Liver (tissue), 9 donors: Measurements from ENCODE around the gene PAQR7. TPM values are rescaled to one million over a fixed set of nuclear protein-coding genes. Genes with fewer than 3 reads are reported as not detected.

Experiments used
- DNase-seq: peaks from one replicate; pipeline ENCODE4 v3.0.0-alpha.2; 2017; ENCODE audit warnings: low spot score
- H3K27ac ChIP-seq, 2 donors: one replicate each; pipeline ENCODE4 v1.7.0; 2013; ENCODE audit warnings: inconsistent platforms in 2 of 2, low read length in 2 of 2, control low read depth in 1 of 2, low read depth in 1 of 2, mild to moderate bottlenecking in 1 of 2
- H3K27me3 ChIP-seq, 4 donors: one replicate each; pipeline versions ENCODE4 v1.6.1 to v1.7.0; 2013; ENCODE audit warnings: low read length in 3 of 4, inconsistent platforms in 1 of 4, mild to moderate bottlenecking in 1 of 4, moderate library complexity in 1 of 4; ENCODE audit not compliant: control insufficient read depth in 4 of 4, insufficient read depth in 4 of 4
- H3K36me3 ChIP-seq, 4 donors: one replicate each; pipeline versions ENCODE4 v1.6.1 to v1.7.0; 2013; ENCODE audit warnings: low read length in 3 of 4, mild to moderate bottlenecking in 3 of 4, low read depth in 1 of 4, moderate library complexity in 1 of 4; ENCODE audit not compliant: control insufficient read depth in 4 of 4, insufficient read depth in 3 of 4
- H3K4me1 ChIP-seq, 4 donors: one replicate each; pipeline versions ENCODE4 v1.6.1 to v1.7.0; 2013; ENCODE audit warnings: low read length in 3 of 4, mild to moderate bottlenecking in 3 of 4, moderate library complexity in 1 of 4; ENCODE audit not compliant: control insufficient read depth in 4 of 4, insufficient read depth in 4 of 4
- H3K4me3 ChIP-seq, 3 donors: one replicate each; pipeline versions ENCODE4 v1.6.1 to v1.7.0; 2013; ENCODE audit warnings: low read length in 3 of 3, control low read depth in 1 of 3, low read depth in 1 of 3, mild to moderate bottlenecking in 1 of 3
- H3K9ac ChIP-seq, 2 donors: one replicate each; pipeline ENCODE4 v1.7.0; 2013; ENCODE audit warnings: low read length in 2 of 2, mild to moderate bottlenecking in 2 of 2, moderate library complexity in 2 of 2, control low read depth in 1 of 2, low read depth in 1 of 2
- H3K9me3 ChIP-seq, 4 donors: one replicate each; pipeline versions ENCODE4 v1.6.1 to v1.7.0; 2013; ENCODE audit warnings: low read length in 3 of 4; ENCODE audit not compliant: control insufficient read depth in 4 of 4
- EGR1 ChIP-seq, 2 donors: IDR thresholded peaks; 2 replicates each; pipeline ENCODE4 v1.6.1; 2016 to 2018; ENCODE audit warnings: antibody characterized with exemption in 2 of 2, low read depth in 2 of 2
- FOXA1 ChIP-seq: IDR thresholded peaks from 2 replicates; pipeline ENCODE4 v1.6.1; 2016; ENCODE audit warnings: antibody characterized with exemption
- FOXA2 ChIP-seq: IDR thresholded peaks from 2 replicates; pipeline ENCODE4 v1.6.1; 2016; ENCODE audit warnings: antibody characterized with exemption
- GABPA ChIP-seq, 2 donors: IDR thresholded peaks in 1 of 2; conservative IDR thresholded peaks in 1 of 2; 2 replicates each; pipeline ENCODE4 v1.6.1; 2016; ENCODE audit warnings: antibody characterized with exemption in 2 of 2, mild to moderate bottlenecking in 1 of 2, moderate library complexity in 1 of 2
- HNF4A ChIP-seq, 2 donors: conservative IDR thresholded peaks; 2 replicates each; pipeline ENCODE4 v1.6.1; 2016; ENCODE audit warnings: antibody characterized with exemption in 2 of 2, mild to moderate bottlenecking in 2 of 2
- HNF4G ChIP-seq: IDR thresholded peaks from 2 replicates; pipeline ENCODE4 v1.6.1; 2016; ENCODE audit warnings: antibody characterized with exemption
- JUND ChIP-seq, 2 donors: IDR thresholded peaks; 2 replicates each; pipeline ENCODE4 v1.6.1; 2016; ENCODE audit warnings: antibody characterized with exemption in 2 of 2
- NR2F2 ChIP-seq: IDR thresholded peaks from 2 replicates; pipeline ENCODE4 v1.6.1; 2016; ENCODE audit warnings: antibody characterized with exemption
- RAD21 ChIP-seq, 2 donors: IDR thresholded peaks; 2 replicates each; pipeline ENCODE4 v1.6.1; 2016; ENCODE audit warnings: antibody characterized with exemption in 2 of 2, mild to moderate bottlenecking in 2 of 2
- RXRA ChIP-seq, 2 donors: IDR thresholded peaks; 2 replicates each; pipeline ENCODE4 v1.6.1; 2017 to 2018; ENCODE audit warnings: antibody characterized with exemption in 2 of 2, mild to moderate bottlenecking in 1 of 2
- SP1 ChIP-seq: IDR thresholded peaks from 2 replicates; pipeline ENCODE4 v1.6.1; 2018; ENCODE audit warnings: antibody characterized with exemption, mild to moderate bottlenecking
- TAF1 ChIP-seq: conservative IDR thresholded peaks from 2 replicates; pipeline ENCODE4 v1.6.1; 2016; ENCODE audit warnings: antibody characterized with exemption, mild to moderate bottlenecking
- YY1 ChIP-seq: IDR thresholded peaks from 2 replicates; pipeline ENCODE4 v1.6.1; 2016; ENCODE audit warnings: antibody characterized with exemption, mild to moderate bottlenecking
- WGBS: extraction: QIAGEN DNeasy Blood & Tissue Kit; methylation state at CpG from one replicate; pipeline ENCODE4 v1.1.7; 2013; 5-methylcytosine and 5-hydroxymethylcytosine counted together
- polyA plus RNA-seq, 2 donors: library from polyadenylated mRNA; stranded (reverse) in 1 of 2; unstranded in 1 of 2; fragments of 200-250 nt in 1 of 2; fragments of >200 nt in 1 of 2; fragmentation: Nextera tagmentation in 1 of 2; extraction: Ambion mirVana in 1 of 2; gene quantifications; one replicate each; pipeline versions ENCODE4 v1.2.1 to v1.2.3, GENCODE V29; 2013 to 2015
- total RNA-seq, 2 donors: library from RNA; depleted of rRNA; stranded (reverse); fragments of >200 nt; gene quantifications; one replicate each; pipeline ENCODE4 v1.2.3, GENCODE V29; 2014
- TF ChIP-seq, protein P1 (sequence below): IDR thresholded peaks from 2 replicates; pipeline ENCODE4 v1.6.1; 2016; ENCODE audit warnings: antibody characterized with exemption
- TF ChIP-seq, protein P2 (sequence below): IDR thresholded peaks from 2 replicates; pipeline ENCODE4 v1.6.1; 2016; ENCODE audit warnings: antibody characterized with exemption, mild to moderate bottlenecking
- TF ChIP-seq, protein P3 (sequence below): fragments of 150-350 bp; IDR thresholded peaks from 2 replicates; pipeline ENCODE4 v1.5.1; 2017; ENCODE audit warnings: improper control_type of control experiment, low read depth, low read length; ENCODE audit not compliant: missing input control
- TF ChIP-seq, protein P4 (sequence below): IDR thresholded peaks from 2 replicates; pipeline ENCODE4 v1.6.1; 2016; ENCODE audit warnings: antibody characterized with exemption
- TF ChIP-seq, protein P5 (sequence below): IDR thresholded peaks from 2 replicates; pipeline ENCODE4 v1.6.1; 2016; ENCODE audit warnings: antibody characterized with exemption
- donor health status: healthy.
- donor health status: healthy.
- donor health status: healthy.
- donor health status: healthy.
- donor health status: healthy.

PAQR7 gene
- total and polyA plus RNA-seq, 4 donors: 1.5 to 9.0 (median 1.8) TPM

DNA sequence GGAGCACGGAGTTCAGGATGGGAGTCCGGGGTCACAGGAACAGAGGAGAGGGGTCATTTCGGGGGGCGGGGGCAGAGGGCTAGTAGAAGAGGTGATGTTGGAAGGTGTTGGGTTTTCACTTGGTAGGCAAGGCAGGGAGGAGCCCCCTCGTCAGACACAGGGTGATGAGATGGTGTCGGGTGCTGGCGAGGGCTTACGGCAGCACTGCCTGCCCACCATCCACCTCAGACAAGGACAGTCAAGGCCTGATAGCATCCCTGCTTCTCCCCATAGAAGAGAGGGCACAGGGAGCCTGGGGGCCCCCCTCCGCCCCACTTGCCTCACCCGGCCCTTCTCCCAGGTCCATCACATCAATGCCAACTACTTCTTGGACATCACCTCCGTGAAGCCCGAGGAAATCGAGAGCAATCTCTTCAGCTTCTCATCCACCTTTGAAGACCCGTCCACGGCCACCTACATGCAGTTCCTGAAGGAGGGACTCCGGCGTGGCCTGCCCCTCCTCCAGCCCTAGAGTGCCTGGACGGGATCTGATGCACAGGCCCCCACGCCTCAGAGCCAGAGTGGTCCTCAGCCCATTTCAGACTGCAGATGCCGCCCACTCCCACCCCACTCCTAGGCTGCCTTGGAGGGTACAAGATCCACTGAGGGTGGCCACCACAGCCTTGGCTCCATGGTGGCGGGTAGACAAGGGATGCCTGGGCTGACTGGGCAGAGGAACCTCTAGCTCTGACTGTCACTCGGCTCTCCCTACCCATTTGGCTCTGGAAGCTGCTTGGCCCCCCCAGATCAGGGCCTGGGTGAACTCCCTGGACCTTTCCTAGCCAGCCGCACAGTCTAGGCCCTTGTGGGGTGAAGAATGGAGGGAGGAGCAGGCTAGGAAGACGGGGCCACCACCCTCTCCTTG, 60.0 kb downstream of the PAQR7 start:
- H3K36me3 ChIP-seq: peaks cover 0 to 14% (median 2%) of the 10 kb centered on the region in 4 donors
- no peaks in the 10 kb centered on the region for H3K9me3 ChIP-seq
- H3K9ac ChIP-seq: no peak overlapping the region
- no peak overlapping the region for H3K4me3 ChIP-seq
- H3K4me1 ChIP-seq: peaks cover 7 to 19% (median 16%) of the 10 kb centered on the region in 4 donors
- TF ChIP-seq YY1 (no peak), FOXA1 (no peak), HNF4A (conservative IDR thresholded peaks at IDR 0.05) (no peak), SP1 (no peak), EGR1 (IDR thresholded peaks at IDR 0.05; ENCODE audit: low read depth in 2 of 2) (no peak), FOXA2 (no peak)
- TF ChIP-seq, protein P1, sequence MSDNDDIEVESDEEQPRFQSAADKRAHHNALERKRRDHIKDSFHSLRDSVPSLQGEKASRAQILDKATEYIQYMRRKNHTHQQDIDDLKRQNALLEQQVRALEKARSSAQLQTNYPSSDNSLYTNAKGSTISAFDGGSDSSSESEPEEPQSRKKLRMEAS: no peak
- TF ChIP-seq, protein P2, sequence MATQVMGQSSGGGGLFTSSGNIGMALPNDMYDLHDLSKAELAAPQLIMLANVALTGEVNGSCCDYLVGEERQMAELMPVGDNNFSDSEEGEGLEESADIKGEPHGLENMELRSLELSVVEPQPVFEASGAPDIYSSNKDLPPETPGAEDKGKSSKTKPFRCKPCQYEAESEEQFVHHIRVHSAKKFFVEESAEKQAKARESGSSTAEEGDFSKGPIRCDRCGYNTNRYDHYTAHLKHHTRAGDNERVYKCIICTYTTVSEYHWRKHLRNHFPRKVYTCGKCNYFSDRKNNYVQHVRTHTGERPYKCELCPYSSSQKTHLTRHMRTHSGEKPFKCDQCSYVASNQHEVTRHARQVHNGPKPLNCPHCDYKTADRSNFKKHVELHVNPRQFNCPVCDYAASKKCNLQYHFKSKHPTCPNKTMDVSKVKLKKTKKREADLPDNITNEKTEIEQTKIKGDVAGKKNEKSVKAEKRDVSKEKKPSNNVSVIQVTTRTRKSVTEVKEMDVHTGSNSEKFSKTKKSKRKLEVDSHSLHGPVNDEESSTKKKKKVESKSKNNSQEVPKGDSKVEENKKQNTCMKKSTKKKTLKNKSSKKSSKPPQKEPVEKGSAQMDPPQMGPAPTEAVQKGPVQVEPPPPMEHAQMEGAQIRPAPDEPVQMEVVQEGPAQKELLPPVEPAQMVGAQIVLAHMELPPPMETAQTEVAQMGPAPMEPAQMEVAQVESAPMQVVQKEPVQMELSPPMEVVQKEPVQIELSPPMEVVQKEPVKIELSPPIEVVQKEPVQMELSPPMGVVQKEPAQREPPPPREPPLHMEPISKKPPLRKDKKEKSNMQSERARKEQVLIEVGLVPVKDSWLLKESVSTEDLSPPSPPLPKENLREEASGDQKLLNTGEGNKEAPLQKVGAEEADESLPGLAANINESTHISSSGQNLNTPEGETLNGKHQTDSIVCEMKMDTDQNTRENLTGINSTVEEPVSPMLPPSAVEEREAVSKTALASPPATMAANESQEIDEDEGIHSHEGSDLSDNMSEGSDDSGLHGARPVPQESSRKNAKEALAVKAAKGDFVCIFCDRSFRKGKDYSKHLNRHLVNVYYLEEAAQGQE: no peak
- H3K27me3 ChIP-seq: no peaks in the 10 kb centered on the region
- H3K27ac ChIP-seq: no peak overlapping the region
- 94% methylated on average over 24 of the region's 24 CpGs for WGBS
- no peak for DNase-seq

DNA sequence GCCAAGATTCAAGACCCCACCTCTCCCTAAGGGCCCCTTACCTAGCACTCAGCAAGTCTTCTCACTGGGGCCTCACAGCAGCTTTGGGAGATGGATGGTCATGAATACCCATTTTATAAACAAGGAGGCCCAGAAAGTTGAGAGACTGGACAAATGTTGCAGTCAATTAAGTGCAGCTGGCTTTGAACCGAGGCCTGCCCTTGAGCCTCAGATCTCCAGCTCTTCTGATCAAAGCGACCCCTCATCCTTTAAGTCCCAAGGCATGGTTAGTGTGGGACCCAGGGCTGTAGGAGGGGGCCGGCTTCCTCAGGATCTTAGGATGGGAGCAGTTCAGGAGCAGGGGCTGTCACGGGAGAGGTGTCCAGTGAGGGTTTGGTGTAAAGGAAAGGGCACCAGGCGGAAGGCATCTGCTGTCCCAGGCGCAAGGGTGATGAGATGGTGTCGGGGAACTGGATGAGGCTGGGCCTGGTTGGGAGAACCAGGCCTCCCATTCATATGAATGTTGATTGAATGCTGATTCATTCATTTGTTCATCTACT, 60.9 kb downstream of the PAQR7 start:
- DNase-seq: no peak
- Histone ChIP-seq H3K9me3 (no peaks in the 10 kb centered on the region), H3K36me3 (peaks cover 0 to 14% (median 2%) of the 10 kb centered on the region in 4 donors), H3K4me1 (peaks cover 7 to 19% (median 16%) of the 10 kb centered on the region in 4 donors), H3K27me3 (no peaks in the 10 kb centered on the region), H3K9ac (no peak overlapping the region), H3K27ac (no peak overlapping the region), H3K4me3 (no peak overlapping the region)
- WGBS: 94% methylated on average over 7 of the region's 7 CpGs
- no peak for TF ChIP-seq RXRA (IDR thresholded peaks at IDR 0.05)
- TF ChIP-seq SP1: no peak
- no peak for TF ChIP-seq EGR1 (IDR thresholded peaks at IDR 0.05; ENCODE audit: low read depth in 2 of 2)
- TF ChIP-seq, protein P1: no peak
- TF ChIP-seq, protein P3, sequence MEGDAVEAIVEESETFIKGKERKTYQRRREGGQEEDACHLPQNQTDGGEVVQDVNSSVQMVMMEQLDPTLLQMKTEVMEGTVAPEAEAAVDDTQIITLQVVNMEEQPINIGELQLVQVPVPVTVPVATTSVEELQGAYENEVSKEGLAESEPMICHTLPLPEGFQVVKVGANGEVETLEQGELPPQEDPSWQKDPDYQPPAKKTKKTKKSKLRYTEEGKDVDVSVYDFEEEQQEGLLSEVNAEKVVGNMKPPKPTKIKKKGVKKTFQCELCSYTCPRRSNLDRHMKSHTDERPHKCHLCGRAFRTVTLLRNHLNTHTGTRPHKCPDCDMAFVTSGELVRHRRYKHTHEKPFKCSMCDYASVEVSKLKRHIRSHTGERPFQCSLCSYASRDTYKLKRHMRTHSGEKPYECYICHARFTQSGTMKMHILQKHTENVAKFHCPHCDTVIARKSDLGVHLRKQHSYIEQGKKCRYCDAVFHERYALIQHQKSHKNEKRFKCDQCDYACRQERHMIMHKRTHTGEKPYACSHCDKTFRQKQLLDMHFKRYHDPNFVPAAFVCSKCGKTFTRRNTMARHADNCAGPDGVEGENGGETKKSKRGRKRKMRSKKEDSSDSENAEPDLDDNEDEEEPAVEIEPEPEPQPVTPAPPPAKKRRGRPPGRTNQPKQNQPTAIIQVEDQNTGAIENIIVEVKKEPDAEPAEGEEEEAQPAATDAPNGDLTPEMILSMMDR: no peak
- TF ChIP-seq JUND (IDR thresholded peaks at IDR 0.05): no peak
- no peak for TF ChIP-seq TAF1
- TF ChIP-seq, protein P4, sequence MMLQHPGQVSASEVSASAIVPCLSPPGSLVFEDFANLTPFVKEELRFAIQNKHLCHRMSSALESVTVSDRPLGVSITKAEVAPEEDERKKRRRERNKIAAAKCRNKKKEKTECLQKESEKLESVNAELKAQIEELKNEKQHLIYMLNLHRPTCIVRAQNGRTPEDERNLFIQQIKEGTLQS: no peak
- no peak for TF ChIP-seq FOXA2
- TF ChIP-seq HNF4G: no peak
- no peak for TF ChIP-seq HNF4A (conservative IDR thresholded peaks at IDR 0.05)
- TF ChIP-seq RAD21 (IDR thresholded peaks at IDR 0.05): no peak
- no peak for TF ChIP-seq GABPA (IDR thresholded peaks at IDR 0.05 in 1 of 2, conservative IDR thresholded peaks at IDR 0.05 in 1 of 2)
- TF ChIP-seq FOXA1: no peak
- TF ChIP-seq NR2F2: no peak
- TF ChIP-seq, protein P2: no peak
- TF ChIP-seq, protein P5, sequence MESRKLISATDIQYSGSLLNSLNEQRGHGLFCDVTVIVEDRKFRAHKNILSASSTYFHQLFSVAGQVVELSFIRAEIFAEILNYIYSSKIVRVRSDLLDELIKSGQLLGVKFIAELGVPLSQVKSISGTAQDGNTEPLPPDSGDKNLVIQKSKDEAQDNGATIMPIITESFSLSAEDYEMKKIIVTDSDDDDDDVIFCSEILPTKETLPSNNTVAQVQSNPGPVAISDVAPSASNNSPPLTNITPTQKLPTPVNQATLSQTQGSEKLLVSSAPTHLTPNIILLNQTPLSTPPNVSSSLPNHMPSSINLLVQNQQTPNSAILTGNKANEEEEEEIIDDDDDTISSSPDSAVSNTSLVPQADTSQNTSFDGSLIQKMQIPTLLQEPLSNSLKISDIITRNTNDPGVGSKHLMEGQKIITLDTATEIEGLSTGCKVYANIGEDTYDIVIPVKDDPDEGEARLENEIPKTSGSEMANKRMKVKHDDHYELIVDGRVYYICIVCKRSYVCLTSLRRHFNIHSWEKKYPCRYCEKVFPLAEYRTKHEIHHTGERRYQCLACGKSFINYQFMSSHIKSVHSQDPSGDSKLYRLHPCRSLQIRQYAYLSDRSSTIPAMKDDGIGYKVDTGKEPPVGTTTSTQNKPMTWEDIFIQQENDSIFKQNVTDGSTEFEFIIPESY: no peak
- no peak for TF ChIP-seq YY1
